ENCODE measurements around the gene MYMX. TPM values are rescaled to one million over a fixed set of nuclear protein-coding genes. Genes with fewer than 3 reads are reported as not detected.

Gene MYMX
- total RNA-seq, 2 donors from 2014 or later, result 1.7 to 1.8 TPM

GRCh38 chr6:44188819-44189218 lies 27.9 kb upstream of the MYMX start:
- Mint-ChIP-seq H3K27ac (no peak overlapping the region), H3K36me3 (ENCODE audit: low read depth) (no peaks in the 10 kb centered on the region), H3K4me3 (no peak overlapping the region), H3K27me3 (ENCODE audit: insufficient read depth) (no peaks in the 10 kb centered on the region), H3K4me1 (peaks cover 38% of the 10 kb centered on the region), H3K9me3 (no peaks in the 10 kb centered on the region)
- Histone ChIP-seq H3K36me3 (ENCODE audit: control insufficient read depth, insufficient read depth, low read length) (no peaks in the 10 kb centered on the region), H3K9ac (ENCODE audit: extremely low read depth, low read length, poor library complexity, severe bottlenecking) (no peak overlapping the region), H3K9me3 (ENCODE audit: control insufficient read depth, low read length) (no peaks in the 10 kb centered on the region), H3K4me3 (ENCODE audit: low read length) (no peak overlapping the region), H3K27ac (ENCODE audit: low read depth, low read length) (no peak overlapping the region), H3K4me1 (ENCODE audit: control insufficient read depth, insufficient read depth, low read length) (peaks cover 10% of the 10 kb centered on the region), H3K27me3 (ENCODE audit: control insufficient read depth, insufficient read depth, low read length, poor library complexity, severe bottlenecking) (no peaks in the 10 kb centered on the region)
- no peak for TF ChIP-seq CTCF (conservative IDR thresholded peaks at IDR 0.05)
- no peak for DNase-seq
- 89 to 96% methylated on average over 1 to 2 of the region's 2 CpGs for WGBS, 2 experiments (ENCODE audit: insufficient coverage in 1 of 2, insufficient read length in 1 of 2)

GRCh38 chr6:44189257-44189656 lies 27.5 kb upstream of the MYMX start:
- no peaks in the 10 kb centered on the region for H3K36me3 ChIP-seq (ENCODE audit: control insufficient read depth, insufficient read depth, low read length)
- Mint-ChIP-seq H3K4me1 (peaks cover 36% of the 10 kb centered on the region), H3K27ac (no peak overlapping the region), H3K27me3 (ENCODE audit: insufficient read depth) (no peaks in the 10 kb centered on the region), H3K4me3 (no peak overlapping the region), H3K9me3 (no peaks in the 10 kb centered on the region), H3K36me3 (ENCODE audit: low read depth) (no peaks in the 10 kb centered on the region)
- peaks cover 10% of the 10 kb centered on the region for H3K4me1 ChIP-seq (ENCODE audit: control insufficient read depth, insufficient read depth, low read length)
- no peak for DNase-seq
- no peak for TF ChIP-seq CTCF (conservative IDR thresholded peaks at IDR 0.05)
- no peaks in the 10 kb centered on the region for H3K9me3 ChIP-seq (ENCODE audit: control insufficient read depth, low read length)
- no peaks in the 10 kb centered on the region for H3K27me3 ChIP-seq (ENCODE audit: control insufficient read depth, insufficient read depth, low read length, poor library complexity, severe bottlenecking)
- WGBS, 2 experiments (ENCODE audit: insufficient coverage in 1 of 2, insufficient read length in 1 of 2), result 91 to 95% methylated on average over 2 of the region's 2 CpGs
- H3K4me3 ChIP-seq (ENCODE audit: low read length), result no peak overlapping the region
- no peak overlapping the region for H3K9ac ChIP-seq (ENCODE audit: extremely low read depth, low read length, poor library complexity, severe bottlenecking)
- no peak overlapping the region for H3K27ac ChIP-seq (ENCODE audit: low read depth, low read length)

GRCh38 chr6:44190715-44191114 lies 26.0 kb upstream of the MYMX start:
- Mint-ChIP-seq H3K4me3 (no peak overlapping the region), H3K36me3 (ENCODE audit: low read depth) (no peaks in the 10 kb centered on the region), H3K4me1 (peaks cover 28% of the 10 kb centered on the region), H3K27ac (no peak overlapping the region), H3K9me3 (no peaks in the 10 kb centered on the region), H3K27me3 (ENCODE audit: insufficient read depth) (no peaks in the 10 kb centered on the region)
- no peak for DNase-seq
- H3K9ac ChIP-seq (ENCODE audit: extremely low read depth, low read length, poor library complexity, severe bottlenecking), result no peak overlapping the region
- H3K9me3 ChIP-seq (ENCODE audit: control insufficient read depth, low read length), result no peaks in the 10 kb centered on the region
- peaks cover 9% of the 10 kb centered on the region for H3K4me1 ChIP-seq (ENCODE audit: control insufficient read depth, insufficient read depth, low read length)
- H3K4me3 ChIP-seq (ENCODE audit: low read length), result no peak overlapping the region
- no peak overlapping the region for H3K27ac ChIP-seq (ENCODE audit: low read depth, low read length)
- H3K36me3 ChIP-seq (ENCODE audit: control insufficient read depth, insufficient read depth, low read length), result no peaks in the 10 kb centered on the region
- H3K27me3 ChIP-seq (ENCODE audit: control insufficient read depth, insufficient read depth, low read length, poor library complexity, severe bottlenecking), result no peaks in the 10 kb centered on the region
- no peak for TF ChIP-seq CTCF (conservative IDR thresholded peaks at IDR 0.05)
- WGBS, 2 experiments (ENCODE audit: insufficient coverage in 1 of 2, insufficient read length in 1 of 2), result 90 to 100% methylated on average over 1 to 2 of the region's 2 CpGs

Measured in endodermal cell (in vitro differentiated cells).